ENCODE results near the gene ZNF554.

DNA sequence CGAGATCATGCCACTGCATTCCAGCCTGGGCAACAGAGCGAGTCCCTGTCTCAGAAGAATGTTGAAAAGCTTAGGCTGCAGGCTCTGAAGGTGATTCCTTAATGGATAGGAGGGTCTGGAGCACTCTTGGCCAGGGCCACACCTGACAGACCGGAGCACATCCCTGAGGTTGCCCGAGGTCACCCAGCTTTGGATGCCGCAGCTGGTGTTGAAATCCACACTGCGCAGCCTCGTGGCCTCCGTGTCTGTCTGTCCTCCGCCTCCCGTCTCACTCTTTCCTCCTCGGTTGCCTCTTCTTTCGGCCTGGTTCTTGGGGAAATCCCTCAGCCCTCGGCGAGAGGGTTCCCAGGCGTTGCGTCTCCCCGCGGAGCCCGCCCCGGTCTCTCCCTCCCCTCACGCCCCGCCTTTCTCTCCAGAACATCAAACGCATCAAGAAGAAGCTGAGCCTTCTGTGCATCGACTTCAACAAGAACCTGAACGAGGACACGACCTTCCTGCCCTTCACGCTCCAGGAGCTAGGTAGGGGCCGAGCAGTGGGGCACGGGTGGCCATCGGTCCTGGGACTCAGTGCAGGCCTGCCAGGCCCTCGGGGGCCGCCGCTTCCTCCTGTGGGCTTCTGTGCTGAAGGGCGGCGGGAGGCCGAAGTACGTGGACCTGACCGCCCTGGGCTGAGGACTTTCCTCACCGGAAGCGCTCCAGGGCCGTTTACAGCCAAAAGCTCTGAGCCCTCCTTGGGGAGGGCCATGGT is 20.2 kb upstream of the ZNF554 start:
- TF ChIP-seq CTCF (IDR thresholded peaks at IDR 0.05) = no peak
- no peak for TF ChIP-seq CBX8 (IDR thresholded peaks at IDR 0.05)
- TF ChIP-seq HOXA7 (CRISPR knock-in tag; IDR thresholded peaks at IDR 0.05) = no peak
- no peak for TF ChIP-seq RCOR1 (IDR thresholded peaks at IDR 0.05; ENCODE audit: low read depth, low read length)
- no peak for TF ChIP-seq RFX5 (IDR thresholded peaks at IDR 0.05)
- no peak for TF ChIP-seq JUNB (IDR thresholded peaks at IDR 0.05)
- no peak for TF ChIP-seq JUN (IDR thresholded peaks at IDR 0.05)
- TF ChIP-seq CHD4 (IDR thresholded peaks at IDR 0.05; ENCODE audit: borderline replicate concordance) = no peak
- TF ChIP-seq, protein P1, sequence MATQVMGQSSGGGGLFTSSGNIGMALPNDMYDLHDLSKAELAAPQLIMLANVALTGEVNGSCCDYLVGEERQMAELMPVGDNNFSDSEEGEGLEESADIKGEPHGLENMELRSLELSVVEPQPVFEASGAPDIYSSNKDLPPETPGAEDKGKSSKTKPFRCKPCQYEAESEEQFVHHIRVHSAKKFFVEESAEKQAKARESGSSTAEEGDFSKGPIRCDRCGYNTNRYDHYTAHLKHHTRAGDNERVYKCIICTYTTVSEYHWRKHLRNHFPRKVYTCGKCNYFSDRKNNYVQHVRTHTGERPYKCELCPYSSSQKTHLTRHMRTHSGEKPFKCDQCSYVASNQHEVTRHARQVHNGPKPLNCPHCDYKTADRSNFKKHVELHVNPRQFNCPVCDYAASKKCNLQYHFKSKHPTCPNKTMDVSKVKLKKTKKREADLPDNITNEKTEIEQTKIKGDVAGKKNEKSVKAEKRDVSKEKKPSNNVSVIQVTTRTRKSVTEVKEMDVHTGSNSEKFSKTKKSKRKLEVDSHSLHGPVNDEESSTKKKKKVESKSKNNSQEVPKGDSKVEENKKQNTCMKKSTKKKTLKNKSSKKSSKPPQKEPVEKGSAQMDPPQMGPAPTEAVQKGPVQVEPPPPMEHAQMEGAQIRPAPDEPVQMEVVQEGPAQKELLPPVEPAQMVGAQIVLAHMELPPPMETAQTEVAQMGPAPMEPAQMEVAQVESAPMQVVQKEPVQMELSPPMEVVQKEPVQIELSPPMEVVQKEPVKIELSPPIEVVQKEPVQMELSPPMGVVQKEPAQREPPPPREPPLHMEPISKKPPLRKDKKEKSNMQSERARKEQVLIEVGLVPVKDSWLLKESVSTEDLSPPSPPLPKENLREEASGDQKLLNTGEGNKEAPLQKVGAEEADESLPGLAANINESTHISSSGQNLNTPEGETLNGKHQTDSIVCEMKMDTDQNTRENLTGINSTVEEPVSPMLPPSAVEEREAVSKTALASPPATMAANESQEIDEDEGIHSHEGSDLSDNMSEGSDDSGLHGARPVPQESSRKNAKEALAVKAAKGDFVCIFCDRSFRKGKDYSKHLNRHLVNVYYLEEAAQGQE (IDR thresholded peaks at IDR 0.05) = no peak
